Smooth muscle cell (in vitro differentiated cells): ENCODE data around the gene SEMA4D. TPM values are rescaled to one million over a fixed set of nuclear protein-coding genes. Genes with fewer than 3 reads are reported as not detected.

Source experiments
- DNase-seq: peaks from one replicate; lab custom pipeline; 2025; ENCODE audit not compliant: unreplicated experiment; lab: John Stamatoyannopoulos, UW
- H2AFZ ChIP-seq: fragments of 200-600 bp; sonication (generic); 2 replicates; pipeline ENCODE4 v1.6.0; 2016; ENCODE audit warnings: antibody characterized with exemption, low read depth, mild to moderate bottlenecking
- H3F3A ChIP-seq: fragments of 200-600 bp; sonication (generic); 2 replicates; pipeline ENCODE4 v1.6.0; 2017; ENCODE audit warnings: antibody characterized with exemption, low read depth
- H3K27ac ChIP-seq: fragments of 200-600 bp; sonication (generic); 2 replicates; pipeline ENCODE4 v1.5.1; 2016; ENCODE audit warnings: low read depth, mild to moderate bottlenecking
- H3K27me3 ChIP-seq: fragments of 200-600 bp; sonication (generic); 2 replicates; pipeline ENCODE4 v1.6.1; 2016; ENCODE audit warnings: low read depth, mild to moderate bottlenecking
- H3K36me3 ChIP-seq: fragments of 200-600 bp; sonication (generic); 2 replicates; pipeline ENCODE4 v1.5.1; 2016; ENCODE audit warnings: low read depth
- H3K4me1 ChIP-seq: fragments of 200-600 bp; sonication (generic); 2 replicates; pipeline ENCODE4 v1.5.1; 2016; ENCODE audit warnings: low read depth
- H3K4me2 ChIP-seq: fragments of 200-600 bp; sonication (generic); 2 replicates; pipeline ENCODE4 v1.6.0; 2016; ENCODE audit warnings: mild to moderate bottlenecking
- H3K4me3 ChIP-seq: fragments of 200-600 bp; sonication (generic); 2 replicates; pipeline ENCODE4 v1.5.1; 2016; ENCODE audit warnings: mild to moderate bottlenecking
- H3K79me2 ChIP-seq: fragments of 200-600 bp; sonication (generic); 2 replicates; pipeline ENCODE4 v1.6.0; 2016; ENCODE audit warnings: low read depth, mild to moderate bottlenecking
- H3K9ac ChIP-seq: fragments of 200-600 bp; sonication (generic); 2 replicates; pipeline ENCODE4 v1.6.0; 2016; ENCODE audit warnings: low read depth
- H3K9me3 ChIP-seq: fragments of 200-600 bp; sonication (generic); replicated peaks from 2 replicates; pipeline ENCODE4 v1.5.1; 2016; ENCODE audit warnings: low read depth
- H4K20me1 ChIP-seq: fragments of 200-600 bp; sonication (generic); 2 replicates; pipeline ENCODE4 v1.6.0; 2016; ENCODE audit warnings: low read depth
- CTCF ChIP-seq: fragments of 200-600 bp; sonication (generic); IDR thresholded peaks from 2 replicates; pipeline ENCODE4 v1.5.1; 2017; ENCODE audit warnings: borderline replicate concordance, mild to moderate bottlenecking, antibody characterized with exemption; ENCODE audit not compliant: insufficient read depth, poor library complexity, severe bottlenecking
- WGBS: methylation state at CpG from one replicate; pipeline ENCODE4 v1.1.7; 2016; ENCODE audit warnings: low lambda C conversion rate; 5-methylcytosine and 5-hydroxymethylcytosine counted together
- polyA plus RNA-seq: library from polyadenylated mRNA; unstranded; fragments of >200 nt; fragmentation: Nextera tagmentation; extraction: Ambion mirVana; gene quantifications from 2 replicates; pipeline ENCODE4 v1.2.1, GENCODE V29; 2016
- total RNA-seq: library from RNA; depleted of rRNA; stranded (reverse); fragments of >200 nt; gene quantifications from 2 replicates; pipeline ENCODE4 v1.2.3, GENCODE V29; 2014

Gene SEMA4D
- total and polyA plus RNA-seq, 2 experiments from 2014 or later: 0.63 to 2.7 TPM

GRCh38 chr9:89432986-89433530, 64.9 kb downstream of the SEMA4D start:
- no peak for DNase-seq
- Histone ChIP-seq H3K27ac (no peak overlapping the region), H2AFZ (no peak overlapping the region), H3F3A (no peaks in the 10 kb centered on the region), H3K27me3 (no peaks in the 10 kb centered on the region), H3K79me2 (no peaks in the 10 kb centered on the region), H3K4me2 (no peak overlapping the region), H3K36me3 (no peaks in the 10 kb centered on the region), H3K9ac (no peak overlapping the region), H3K4me3 (no peak overlapping the region), H3K9me3 (no peaks in the 10 kb centered on the region), H3K4me1 (peaks cover 26% of the 10 kb centered on the region), H4K20me1 (no peaks in the 10 kb centered on the region)
- TF ChIP-seq CTCF: no peak
- WGBS: 86% methylated on average over 13 of the region's 13 CpGs

- DNase-seq: no peak
- H2AFZ ChIP-seq: no peak overlapping the region
Observed at GRCh38 chr9:89431930-89432725, 65.8 kb downstream of the SEMA4D start.

GRCh38 chr9:89430995-89431394, 66.9 kb downstream of the SEMA4D start:
- WGBS: 57% methylated on average over 6 of the region's 6 CpGs
- no peak for DNase-seq
- TF ChIP-seq CTCF: no peak

More at GRCh38 chr9:89431930-89432725, 65.8 kb downstream of the SEMA4D start:
- Histone ChIP-seq H3K27ac (no peak overlapping the region), H3K79me2 (no peaks in the 10 kb centered on the region), H3K4me2 (no peak overlapping the region), H3K9me3 (no peaks in the 10 kb centered on the region), H3K36me3 (no peaks in the 10 kb centered on the region), H3K9ac (no peak overlapping the region), H4K20me1 (no peaks in the 10 kb centered on the region), H3K4me1 (peaks cover 26% of the 10 kb centered on the region), H3K4me3 (no peak overlapping the region), H3K27me3 (no peaks in the 10 kb centered on the region), H3F3A (no peaks in the 10 kb centered on the region)
- 76% methylated on average over 6 of the region's 6 CpGs for WGBS
- no peak for TF ChIP-seq CTCF

More at GRCh38 chr9:89430995-89431394, 66.9 kb downstream of the SEMA4D start:
- no peak overlapping the region for H3K4me2 ChIP-seq
- no peak overlapping the region for H3K27ac ChIP-seq
- H3K4me1 ChIP-seq: peaks cover 21% of the 10 kb centered on the region
- H3K36me3 ChIP-seq: no peaks in the 10 kb centered on the region
- no peak overlapping the region for H3K4me3 ChIP-seq
- no peaks in the 10 kb centered on the region for H3F3A ChIP-seq
- H3K79me2 ChIP-seq: no peaks in the 10 kb centered on the region
- H3K9ac ChIP-seq: no peak overlapping the region
- H3K27me3 ChIP-seq: no peaks in the 10 kb centered on the region
- H2AFZ ChIP-seq: no peak overlapping the region
- H3K9me3 ChIP-seq: no peaks in the 10 kb centered on the region
- no peaks in the 10 kb centered on the region for H4K20me1 ChIP-seq
